HepG2 (cell line): Measurements from ENCODE around the gene MESD.

Source experiments
- NR3C1 ChIP-seq: sonication (generic); formaldehyde crosslinking; IDR thresholded peaks from 2 replicates; pipeline ENCODE4 v1.4.0; 2020; ENCODE audit warnings: missing genetic modification reagents
- TF ChIP-seq, protein P1 (sequence below), 2 experiments: fragments of 450-650 bp in 1 of 2; sonication (generic) in 1 of 2; formaldehyde crosslinking in 1 of 2; IDR thresholded peaks; 2 replicates each; pipeline versions ENCODE4 v1.6.1 to v1.8.0; 2016 to 2022; ENCODE audit warnings: antibody characterized with exemption in 1 of 2, mild to moderate bottlenecking in 1 of 2, missing genetic modification reagents in 1 of 2

DNA sequence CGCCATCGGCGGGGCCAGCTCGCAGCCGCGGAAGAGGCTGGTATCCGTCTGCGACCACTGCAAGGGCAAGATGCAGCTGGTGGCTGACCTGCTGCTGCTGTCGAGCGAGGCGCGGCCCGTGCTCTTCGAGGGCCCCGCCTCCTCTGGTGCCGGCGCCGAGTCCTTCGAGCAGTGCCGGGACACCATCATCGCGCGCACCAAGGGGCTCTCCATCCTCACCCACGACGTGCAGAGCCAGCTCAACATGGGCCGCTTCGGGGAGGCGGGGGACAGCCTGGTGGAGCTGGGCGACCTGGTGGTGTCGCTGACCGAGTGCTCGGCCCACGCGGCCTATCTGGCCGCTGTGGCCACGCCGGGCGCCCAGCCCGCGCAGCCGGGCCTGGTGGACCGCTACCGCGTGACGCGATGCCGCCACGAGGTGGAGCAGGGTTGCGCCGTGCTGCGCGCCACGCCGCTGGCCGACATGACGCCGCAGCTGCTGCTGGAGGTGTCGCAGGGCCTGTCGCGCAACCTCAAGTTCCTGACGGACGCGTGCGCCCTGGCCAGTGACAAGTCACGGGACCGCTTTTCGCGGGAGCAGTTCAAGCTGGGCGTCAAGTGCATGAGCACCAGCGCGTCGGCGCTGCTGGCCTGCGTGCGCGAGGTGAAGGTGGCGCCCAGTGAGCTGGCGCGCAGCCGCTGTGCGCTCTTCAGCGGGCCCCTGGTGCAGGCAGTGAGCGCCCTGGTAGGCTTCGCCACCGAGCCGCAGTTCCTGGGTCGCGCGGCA is 12.9 kb upstream of the MESD start:
- TF ChIP-seq, protein P1, sequence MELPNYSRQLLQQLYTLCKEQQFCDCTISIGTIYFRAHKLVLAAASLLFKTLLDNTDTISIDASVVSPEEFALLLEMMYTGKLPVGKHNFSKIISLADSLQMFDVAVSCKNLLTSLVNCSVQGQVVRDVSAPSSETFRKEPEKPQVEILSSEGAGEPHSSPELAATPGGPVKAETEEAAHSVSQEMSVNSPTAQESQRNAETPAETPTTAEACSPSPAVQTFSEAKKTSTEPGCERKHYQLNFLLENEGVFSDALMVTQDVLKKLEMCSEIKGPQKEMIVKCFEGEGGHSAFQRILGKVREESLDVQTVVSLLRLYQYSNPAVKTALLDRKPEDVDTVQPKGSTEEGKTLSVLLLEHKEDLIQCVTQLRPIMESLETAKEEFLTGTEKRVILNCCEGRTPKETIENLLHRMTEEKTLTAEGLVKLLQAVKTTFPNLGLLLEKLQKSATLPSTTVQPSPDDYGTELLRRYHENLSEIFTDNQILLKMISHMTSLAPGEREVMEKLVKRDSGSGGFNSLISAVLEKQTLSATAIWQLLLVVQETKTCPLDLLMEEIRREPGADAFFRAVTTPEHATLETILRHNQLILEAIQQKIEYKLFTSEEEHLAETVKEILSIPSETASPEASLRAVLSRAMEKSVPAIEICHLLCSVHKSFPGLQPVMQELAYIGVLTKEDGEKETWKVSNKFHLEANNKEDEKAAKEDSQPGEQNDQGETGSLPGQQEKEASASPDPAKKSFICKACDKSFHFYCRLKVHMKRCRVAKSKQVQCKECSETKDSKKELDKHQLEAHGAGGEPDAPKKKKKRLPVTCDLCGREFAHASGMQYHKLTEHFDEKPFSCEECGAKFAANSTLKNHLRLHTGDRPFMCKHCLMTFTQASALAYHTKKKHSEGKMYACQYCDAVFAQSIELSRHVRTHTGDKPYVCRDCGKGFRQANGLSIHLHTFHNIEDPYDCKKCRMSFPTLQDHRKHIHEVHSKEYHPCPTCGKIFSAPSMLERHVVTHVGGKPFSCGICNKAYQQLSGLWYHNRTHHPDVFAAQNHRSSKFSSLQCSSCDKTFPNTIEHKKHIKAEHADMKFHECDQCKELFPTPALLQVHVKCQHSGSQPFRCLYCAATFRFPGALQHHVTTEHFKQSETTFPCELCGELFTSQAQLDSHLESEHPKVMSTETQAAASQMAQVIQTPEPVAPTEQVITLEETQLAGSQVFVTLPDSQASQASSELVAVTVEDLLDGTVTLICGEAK (IDR thresholded peaks at IDR 0.05) = no peak
- TF ChIP-seq, protein P1 (CRISPR knock-in tag; IDR thresholded peaks at IDR 0.05) = no peak
- TF ChIP-seq NR3C1 (CRISPR knock-in tag) = no peak
